ENCODE results near the gene SRSF10. TPM values are rescaled to one million over a fixed set of nuclear protein-coding genes. Genes with fewer than 3 reads are reported as not detected.
"Not testable (repeated sequence)": the region's sequence is repeated elsewhere in the genome, so short reads cannot be mapped to it uniquely, and the experiment has no call there.

SRSF10 gene
- total RNA-seq, 6 experiments from 2014 or later = 30.6 to 51.5 (median 43.1) TPM

GRCh38 chr1:23958810-23959460 is 21.2 kb downstream of the SRSF10 start:
- Histone ChIP-seq H3K36me3 (peaks cover 0 to 9% (median under 1%) of the 10 kb centered on the region in 4 donors), H3K9me3 (no peaks in the 10 kb centered on the region), H3K4me3 (peak overlapping the region; percentile 61 to 81 (median 76)), H3K27ac (peak overlapping the region; percentile 97 to 100 (median 97)), H3K4me1 (peaks cover 0 to 17% (median 4%) of the 10 kb centered on the region in 4 donors), H3K27me3 (no peaks in the 10 kb centered on the region)
- ATAC-seq (peak; percentile 75 to 79 (median 77)), DNase-seq (peak; percentile 83 to 87 (median 86))
- under 1% methylated on average over 11 of the region's 30 CpGs for WGBS (ENCODE audit: insufficient coverage, low coverage, low lambda C conversion rate, missing lambda C conversion rate)
- intact Hi-C loops (cut with DNase I) = no loop called here
- TF ChIP-seq, protein P1, sequence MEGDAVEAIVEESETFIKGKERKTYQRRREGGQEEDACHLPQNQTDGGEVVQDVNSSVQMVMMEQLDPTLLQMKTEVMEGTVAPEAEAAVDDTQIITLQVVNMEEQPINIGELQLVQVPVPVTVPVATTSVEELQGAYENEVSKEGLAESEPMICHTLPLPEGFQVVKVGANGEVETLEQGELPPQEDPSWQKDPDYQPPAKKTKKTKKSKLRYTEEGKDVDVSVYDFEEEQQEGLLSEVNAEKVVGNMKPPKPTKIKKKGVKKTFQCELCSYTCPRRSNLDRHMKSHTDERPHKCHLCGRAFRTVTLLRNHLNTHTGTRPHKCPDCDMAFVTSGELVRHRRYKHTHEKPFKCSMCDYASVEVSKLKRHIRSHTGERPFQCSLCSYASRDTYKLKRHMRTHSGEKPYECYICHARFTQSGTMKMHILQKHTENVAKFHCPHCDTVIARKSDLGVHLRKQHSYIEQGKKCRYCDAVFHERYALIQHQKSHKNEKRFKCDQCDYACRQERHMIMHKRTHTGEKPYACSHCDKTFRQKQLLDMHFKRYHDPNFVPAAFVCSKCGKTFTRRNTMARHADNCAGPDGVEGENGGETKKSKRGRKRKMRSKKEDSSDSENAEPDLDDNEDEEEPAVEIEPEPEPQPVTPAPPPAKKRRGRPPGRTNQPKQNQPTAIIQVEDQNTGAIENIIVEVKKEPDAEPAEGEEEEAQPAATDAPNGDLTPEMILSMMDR (IDR thresholded peaks at IDR 0.05) = peak; percentile 2 to 35 (median 24)
- no peak for TF ChIP-seq POLR2A (IDR thresholded peaks at IDR 0.05)

DNA sequence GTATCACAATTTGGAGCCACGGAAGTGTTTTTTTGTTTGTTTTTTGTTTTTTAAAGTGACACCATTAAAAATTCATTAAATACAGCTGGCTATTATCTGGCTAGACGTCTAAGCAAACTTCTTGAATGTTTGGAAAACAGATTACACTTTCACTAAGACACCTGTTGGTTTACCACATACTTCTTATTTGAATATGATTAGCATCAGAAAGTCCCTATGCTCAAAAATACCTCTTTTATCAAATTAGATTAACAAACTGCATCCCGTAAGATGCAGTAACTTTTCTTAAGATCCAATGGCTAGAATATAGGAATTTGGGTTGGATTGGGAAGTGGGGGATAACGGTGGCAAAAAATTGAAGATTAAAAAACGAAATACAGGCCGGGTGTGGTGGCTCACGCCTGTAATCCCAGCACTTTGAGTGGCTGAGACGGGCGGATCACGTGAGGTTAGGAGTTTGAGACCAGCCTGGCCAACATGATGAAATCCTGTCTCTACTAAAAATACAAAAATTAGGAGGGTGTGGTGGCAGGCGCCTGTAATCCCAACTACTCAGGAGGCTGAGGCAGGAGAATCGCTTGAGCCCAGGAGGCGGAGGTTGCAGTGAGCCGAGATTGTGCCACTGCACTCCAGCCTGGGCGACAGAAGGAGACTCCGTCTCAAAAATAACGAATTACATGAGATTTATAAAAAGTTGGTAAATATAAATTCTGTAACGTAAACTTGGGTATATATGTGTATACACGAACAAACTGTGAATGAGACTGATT is 21.9 kb downstream of the SRSF10 start:
- Histone ChIP-seq H3K27ac (peak overlapping the region; percentile 97 to 100 (median 97)), H3K4me1 (peaks cover 0 to 14% (median 4%) of the 10 kb centered on the region in 4 donors), H3K4me3 (peak overlapping the region; percentile 61 to 81 (median 76))
- ATAC-seq; intact Hi-C loops (cut with DNase I); H3K9me3 ChIP-seq; H3K36me3 ChIP-seq; DNase-seq; H3K27me3 ChIP-seq: not testable (repeated sequence)
- WGBS (ENCODE audit: insufficient coverage, low coverage, low lambda C conversion rate, missing lambda C conversion rate) = 50% methylated on average over 19 of the region's 19 CpGs

DNA sequence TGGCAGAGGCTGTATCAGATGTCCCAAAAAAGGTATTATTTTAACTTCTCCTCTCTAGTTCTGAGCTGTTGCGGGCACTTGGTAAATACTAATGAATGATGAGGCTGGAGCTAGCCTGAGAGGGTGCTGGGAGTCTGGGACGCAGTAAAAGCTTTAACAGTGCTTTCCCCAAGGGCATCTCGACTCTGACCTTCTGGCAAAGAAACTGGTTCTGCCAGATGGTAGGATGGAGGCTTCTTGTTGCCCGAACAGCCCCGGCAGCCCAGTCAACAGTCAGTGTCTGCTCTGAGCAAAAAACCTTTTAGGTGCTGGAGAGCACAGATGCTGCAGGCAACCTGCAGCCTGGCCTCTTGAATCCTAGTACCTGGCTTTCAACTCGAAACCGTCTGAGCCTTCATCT is 23.0 kb downstream of the SRSF10 start:
- 68% methylated on average over 5 of the region's 7 CpGs for WGBS (ENCODE audit: insufficient coverage, low coverage, low lambda C conversion rate, missing lambda C conversion rate)
- no peak overlapping the region for H3K27ac ChIP-seq
- H3K36me3 ChIP-seq = no peaks in the 10 kb centered on the region
- TF ChIP-seq POLR2A (IDR thresholded peaks at IDR 0.05) = no peak
- TF ChIP-seq, protein P1 (IDR thresholded peaks at IDR 0.05) = no peak
- intact Hi-C loops (cut with DNase I) = no loop called here
- no peak overlapping the region for H3K4me3 ChIP-seq
- H3K27me3 ChIP-seq = no peaks in the 10 kb centered on the region
- DNase-seq = no peak
- no peak for ATAC-seq
- H3K4me1 ChIP-seq = peaks cover 0 to 12% (median 4%) of the 10 kb centered on the region in 4 donors
- H3K9me3 ChIP-seq = no peaks in the 10 kb centered on the region

GRCh38 chr1:23953020-23953419 is 27.1 kb downstream of the SRSF10 start:
- DNase-seq (no peak), ATAC-seq (no peak)
- Histone ChIP-seq H3K4me1 (peaks cover 0 to under 1% (median 0%) of the 10 kb centered on the region in 4 donors), H3K4me3 (no peak overlapping the region), H3K27me3 (no peaks in the 10 kb centered on the region), H3K9me3 (no peaks in the 10 kb centered on the region), H3K36me3 (no peaks in the 10 kb centered on the region), H3K27ac (no peak overlapping the region)
- intact Hi-C loops (cut with DNase I) = no loop called here
- TF ChIP-seq POLR2A (IDR thresholded peaks at IDR 0.05) = no peak
- TF ChIP-seq, protein P1 (IDR thresholded peaks at IDR 0.05) = no peak
- WGBS (ENCODE audit: insufficient coverage, low coverage, low lambda C conversion rate, missing lambda C conversion rate) = 68% methylated on average over 3 of the region's 3 CpGs

DNA sequence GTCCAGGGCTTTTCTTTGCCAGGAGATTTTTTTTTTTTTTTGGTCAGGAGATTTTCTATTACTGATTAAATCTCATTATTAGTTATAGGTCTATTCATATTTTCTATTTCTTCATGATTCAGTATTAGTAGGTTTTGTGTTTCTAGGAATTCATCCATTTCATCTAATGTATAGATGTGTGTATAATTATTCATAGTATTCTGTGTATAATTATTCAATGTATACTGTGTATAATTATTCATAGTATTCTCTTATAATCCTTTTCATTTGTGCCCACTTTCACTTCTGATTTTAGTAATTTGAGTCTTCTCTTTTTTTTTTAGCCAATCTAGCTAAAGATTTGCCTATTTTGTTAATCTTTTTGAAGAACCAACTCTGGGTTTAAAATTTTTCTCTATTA is 32.8 kb downstream of the SRSF10 start:
- H3K27ac ChIP-seq = no peak overlapping the region
- H3K4me1 ChIP-seq = no peaks in the 10 kb centered on the region
- no peaks in the 10 kb centered on the region for H3K27me3 ChIP-seq
- H3K36me3 ChIP-seq = no peaks in the 10 kb centered on the region
- TF ChIP-seq POLR2A (IDR thresholded peaks at IDR 0.05) = no peak
- TF ChIP-seq, protein P1 (IDR thresholded peaks at IDR 0.05) = no peak
- H3K9me3 ChIP-seq = peaks cover 0 to 4% (median 0%) of the 10 kb centered on the region in 4 donors
- DNase-seq = no peak
- H3K4me3 ChIP-seq = no peak overlapping the region
- ATAC-seq = no peak
- intact Hi-C loops (cut with DNase I) = no loop called here
